B cell (primary cell): ENCODE data around the gene MPST. TPM values are rescaled to one million over a fixed set of nuclear protein-coding genes. Genes with fewer than 3 reads are reported as not detected.

Experiments
- ATAC-seq: fragments of 200-7000 bp; cut with Tn5 transposase; one replicate; pipeline ENCODE4 v1.10.0; 2021; ENCODE audit warnings: low read depth, mild to moderate bottlenecking, moderate number of reproducible peaks, moderate library complexity
- CTCF ChIA-PET: fragments of 350-600 bp; sonication (Branson Sonifier 250); formaldehyde crosslinking; loops from one replicate; lab custom pipeline; 2021; ENCODE audit warnings: antibody characterized with exemption, inconsistent platforms; lab: Charles Lee
- POLR2A ChIA-PET: fragments of 350-600 bp; sonication (Branson Sonifier 250); formaldehyde crosslinking; loops from one replicate; lab custom pipeline; 2021; ENCODE audit warnings: antibody characterized with exemption; lab: Charles Lee
- DNase-seq: peaks from one replicate; pipeline ENCODE4 v3.0.0; 2013
- H2AFZ ChIP-seq: 2 replicates; pipeline ENCODE4 v1.6.1; 2012; ENCODE audit warnings: mild to moderate bottlenecking, low read depth, low read length; ENCODE audit not compliant: insufficient read depth, poor library complexity, severe bottlenecking
- H3K27ac ChIP-seq, 2 donors: 1 replicate in 1 of 2; 2 replicates in 1 of 2; pipeline ENCODE4 v1.5.1; 2012 to 2013; ENCODE audit warnings: low read length in 2 of 2, mild to moderate bottlenecking in 2 of 2, moderate library complexity in 1 of 2
- H3K27me3 ChIP-seq, 4 experiments: fragments of 200-600 bp in 1 of 4; sonication (generic) in 1 of 4; replicated peaks in 1 of 4; 1 replicate in 2 of 4; 2 replicates in 2 of 4; pipeline versions ENCODE4 v1.6.1 to v1.7.0; 2013 to 2016; ENCODE audit warnings: low read length in 3 of 4, mild to moderate bottlenecking in 2 of 4, mixed read lengths in 1 of 4, moderate library complexity in 1 of 4; ENCODE audit not compliant: insufficient read depth in 4 of 4, control insufficient read depth in 3 of 4; ENCODE audit errors: control extremely low read depth in 1 of 4
- H3K36me3 ChIP-seq, 2 experiments: replicated peaks in 1 of 2; 1 replicate in 1 of 2; 2 replicates in 1 of 2; pipeline versions ENCODE4 v1.6.1 to v1.7.1; 2013; ENCODE audit warnings: low read length in 1 of 2; ENCODE audit not compliant: insufficient read depth in 2 of 2, control insufficient read depth in 1 of 2; ENCODE audit errors: control extremely low read depth in 1 of 2, extremely low read depth in 1 of 2
- H3K4me1 ChIP-seq, 2 donors: fragments of 200-600 bp in 1 of 2; sonication (generic) in 1 of 2; 1 replicate in 1 of 2; 2 replicates in 1 of 2; pipeline versions ENCODE4 v1.5.1 to v1.6.1; 2013 to 2017; ENCODE audit warnings: low read length in 2 of 2; ENCODE audit not compliant: control insufficient read depth in 2 of 2, insufficient read depth in 2 of 2
- H3K4me2 ChIP-seq: replicated peaks from 2 replicates; pipeline ENCODE3; 2012; ENCODE audit warnings: mild to moderate bottlenecking, low read depth, low read length; ENCODE audit not compliant: poor library complexity, severe bottlenecking
- H3K4me3 ChIP-seq, 5 experiments: fragments of 200-600 bp in 1 of 5; sonication (generic) in 1 of 5; 1 replicate in 3 of 5; 2 replicates in 2 of 5; pipeline versions ENCODE4 v1.5.1 to v1.7.0; 2011 to 2016; ENCODE audit warnings: low read length in 4 of 5, mild to moderate bottlenecking in 4 of 5, low read depth in 2 of 5, control low read depth in 1 of 5, moderate library complexity in 1 of 5; ENCODE audit not compliant: insufficient read depth in 1 of 5; ENCODE audit errors: control extremely low read depth in 1 of 5, extremely low read depth in 1 of 5
- H3K79me2 ChIP-seq: fragments of 200-600 bp; sonication (generic); one replicate; pipeline ENCODE4 v1.6.0; 2016; ENCODE audit warnings: low read length; ENCODE audit not compliant: control insufficient read depth, insufficient read depth
- H3K9ac ChIP-seq: fragments of 200-600 bp; sonication (generic); 2 replicates; pipeline ENCODE4 v1.6.1; 2017; ENCODE audit warnings: mild to moderate bottlenecking, low read length, moderate library complexity
- H3K9me3 ChIP-seq, 3 donors: one replicate each; pipeline versions ENCODE4 v1.6.1 to v1.7.1; 2013; ENCODE audit warnings: low read length in 2 of 3; ENCODE audit not compliant: control insufficient read depth in 2 of 3, insufficient read depth in 1 of 3; ENCODE audit errors: control extremely low read depth in 1 of 3
- H4K20me1 ChIP-seq: 2 replicates; pipeline ENCODE4 v1.6.0; 2012; ENCODE audit warnings: mild to moderate bottlenecking, low read length; ENCODE audit not compliant: insufficient read depth, control insufficient read depth, poor library complexity, severe bottlenecking
- H3K27ac Mint-ChIP-seq: one replicate; pipeline ENCODE4 v1.8.0; 2021; ENCODE audit warnings: mixed read lengths
- H3K27me3 Mint-ChIP-seq: one replicate; pipeline ENCODE4 v1.8.0; 2021; ENCODE audit warnings: mixed read lengths
- H3K4me1 Mint-ChIP-seq: one replicate; pipeline ENCODE4 v1.8.0; 2021; ENCODE audit warnings: mixed read lengths
- H3K4me3 Mint-ChIP-seq: one replicate; pipeline ENCODE4 v1.8.0; 2021; ENCODE audit warnings: mixed read lengths
- H3K9me3 Mint-ChIP-seq: one replicate; pipeline ENCODE4 v1.8.0; 2022; ENCODE audit warnings: mixed read lengths; ENCODE audit not compliant: insufficient read depth
- EZH2 ChIP-seq: IDR thresholded peaks from 2 replicates; pipeline ENCODE4 v1.6.1; 2012; ENCODE audit warnings: borderline replicate concordance, low read depth, mild to moderate bottlenecking, moderate library complexity, low read length; ENCODE audit not compliant: insufficient read depth, poor library complexity, severe bottlenecking
- WGBS: methylation state at CpG from one replicate; pipeline ENCODE4 v1.1.5; 2013; ENCODE audit warnings: missing lambda C conversion rate; ENCODE audit not compliant: insufficient coverage; 5-methylcytosine and 5-hydroxymethylcytosine counted together
- intact Hi-C: fragments of 100-400 bp; cut with micrococcal nuclease; formaldehyde crosslinking; loops from one replicate; pipeline ENCODE4 v1.10.0; 2022
- polyA plus RNA-seq: library from polyadenylated mRNA; depleted of rRNA; stranded (reverse); fragments of >200 nt; gene quantifications from 2 replicates; pipeline ENCODE4 v1.2.3, GENCODE V29; 2012
- total RNA-seq, 2 donors: library from RNA; stranded (reverse); fragments of 120-200 nt in 1 of 2; gene quantifications; 1 replicate in 1 of 2; 2 replicates in 1 of 2; pipeline versions ENCODE4 v1.2.3 to v1.2.4, GENCODE V29; 2013 to 2022
- TF ChIP-seq, protein P1 (sequence below): fragments of 200-600 bp; IDR thresholded peaks from one replicate; pipeline ENCODE4 v1.8.0; 2022; ENCODE audit warnings: antibody characterized with exemption, mild to moderate bottlenecking

The MPST gene
- total and polyA plus RNA-seq, 2 donors (not counting 1 experiment from before 2014, with no cell fraction given), result 11.2 to 17.7 TPM

GRCh38 chr22:37046589-37046988 lies 27.0 kb downstream of the MPST start:
- H3K9me3 ChIP-seq, result no peaks in the 10 kb centered on the region
- no peak overlapping the region for H3K4me3 ChIP-seq
- no peak overlapping the region for H2AFZ ChIP-seq
- intact Hi-C loops, result loop anchor here (10.0 kb wide), 1 partner anchor 192 kb away; no protein-coding TSS in a partner anchor
- ChIA-PET POLR2A (no interaction called here), CTCF (interaction anchor here (0.5 kb wide), 1 partner anchor 497 kb away, joined by 3 read pairs; no protein-coding TSS in a partner anchor)
- Mint-ChIP-seq H3K4me1 (peaks cover 17% of the 10 kb centered on the region), H3K27ac (no peak overlapping the region), H3K4me3 (no peak overlapping the region), H3K27me3 (peaks cover 2% of the 10 kb centered on the region), H3K9me3 (no peaks in the 10 kb centered on the region)
- H3K36me3 ChIP-seq, result no peaks in the 10 kb centered on the region
- H4K20me1 ChIP-seq, result no peaks in the 10 kb centered on the region
- no peak for ATAC-seq
- H3K27me3 ChIP-seq, result no peaks in the 10 kb centered on the region
- peaks cover 9 to 17% of the 10 kb centered on the region in 2 donors for H3K4me1 ChIP-seq
- H3K27ac ChIP-seq, result no peak overlapping the region
- no peaks in the 10 kb centered on the region for H3K79me2 ChIP-seq
- H3K9ac ChIP-seq, result no peak overlapping the region
- TF ChIP-seq, protein P1, sequence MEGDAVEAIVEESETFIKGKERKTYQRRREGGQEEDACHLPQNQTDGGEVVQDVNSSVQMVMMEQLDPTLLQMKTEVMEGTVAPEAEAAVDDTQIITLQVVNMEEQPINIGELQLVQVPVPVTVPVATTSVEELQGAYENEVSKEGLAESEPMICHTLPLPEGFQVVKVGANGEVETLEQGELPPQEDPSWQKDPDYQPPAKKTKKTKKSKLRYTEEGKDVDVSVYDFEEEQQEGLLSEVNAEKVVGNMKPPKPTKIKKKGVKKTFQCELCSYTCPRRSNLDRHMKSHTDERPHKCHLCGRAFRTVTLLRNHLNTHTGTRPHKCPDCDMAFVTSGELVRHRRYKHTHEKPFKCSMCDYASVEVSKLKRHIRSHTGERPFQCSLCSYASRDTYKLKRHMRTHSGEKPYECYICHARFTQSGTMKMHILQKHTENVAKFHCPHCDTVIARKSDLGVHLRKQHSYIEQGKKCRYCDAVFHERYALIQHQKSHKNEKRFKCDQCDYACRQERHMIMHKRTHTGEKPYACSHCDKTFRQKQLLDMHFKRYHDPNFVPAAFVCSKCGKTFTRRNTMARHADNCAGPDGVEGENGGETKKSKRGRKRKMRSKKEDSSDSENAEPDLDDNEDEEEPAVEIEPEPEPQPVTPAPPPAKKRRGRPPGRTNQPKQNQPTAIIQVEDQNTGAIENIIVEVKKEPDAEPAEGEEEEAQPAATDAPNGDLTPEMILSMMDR, result no peak
- no peak for TF ChIP-seq EZH2
- WGBS, result 95% methylated on average over 6 of the region's 6 CpGs
- no peak overlapping the region for H3K4me2 ChIP-seq
- no peak for DNase-seq

GRCh38 chr22:37047006-37047405 lies 27.5 kb downstream of the MPST start:
- H3K79me2 ChIP-seq, result no peaks in the 10 kb centered on the region
- peaks cover 17% of the 10 kb centered on the region for H3K4me1 Mint-ChIP-seq
- no peak overlapping the region for H3K27ac Mint-ChIP-seq
- 78% methylated on average over 7 of the region's 7 CpGs for WGBS
- intact Hi-C loops, result loop anchor here (10.0 kb wide), 1 partner anchor 192 kb away; no protein-coding TSS in a partner anchor
- no peak overlapping the region for H3K9ac ChIP-seq
- H3K4me2 ChIP-seq, result no peak overlapping the region
- H3K4me3 Mint-ChIP-seq, result no peak overlapping the region
- H3K9me3 Mint-ChIP-seq, result no peaks in the 10 kb centered on the region
- H3K4me3 ChIP-seq, result no peak overlapping the region
- no peak overlapping the region for H3K27ac ChIP-seq
- no peaks in the 10 kb centered on the region for H3K9me3 ChIP-seq
- H3K36me3 ChIP-seq, result no peaks in the 10 kb centered on the region
- DNase-seq, result no peak
- peaks cover 10 to 18% of the 10 kb centered on the region in 2 donors for H3K4me1 ChIP-seq
- TF ChIP-seq, protein P1, result no peak
- no peak for TF ChIP-seq EZH2
- ATAC-seq, result no peak
- ChIA-PET CTCF (no interaction called here), POLR2A (no interaction called here)
- H3K27me3 Mint-ChIP-seq, result no peaks in the 10 kb centered on the region
- no peak overlapping the region for H2AFZ ChIP-seq
- H4K20me1 ChIP-seq, result no peaks in the 10 kb centered on the region
- H3K27me3 ChIP-seq, result no peaks in the 10 kb centered on the region
